ENCODE data around the gene AGBL1. TPM values are rescaled to one million over a fixed set of nuclear protein-coding genes. Genes with fewer than 3 reads are reported as not detected.

AGBL1 gene
- total RNA-seq, 1 donor from 2014 or later = not detected

DNA sequence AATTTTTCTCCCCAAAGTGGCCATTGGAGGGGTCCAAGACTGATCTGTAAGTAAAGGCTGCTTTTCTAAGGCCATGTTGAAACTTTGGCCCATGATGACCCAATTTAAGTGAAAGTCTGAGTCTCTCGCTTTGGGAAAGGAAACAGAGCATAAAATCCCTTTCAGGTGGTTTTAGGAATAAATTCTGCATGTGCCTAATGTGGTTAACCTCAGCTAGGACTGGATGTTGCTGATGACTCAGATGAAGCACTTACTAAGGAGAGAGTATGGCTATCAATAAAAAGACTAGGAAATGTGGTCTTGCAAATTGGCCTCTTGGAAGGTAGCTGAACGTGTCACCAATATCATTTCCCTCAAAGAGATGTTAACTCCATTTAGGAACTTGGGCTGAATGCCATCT, 458.5 kb downstream of the AGBL1 start:
- no peak for ATAC-seq

DNA sequence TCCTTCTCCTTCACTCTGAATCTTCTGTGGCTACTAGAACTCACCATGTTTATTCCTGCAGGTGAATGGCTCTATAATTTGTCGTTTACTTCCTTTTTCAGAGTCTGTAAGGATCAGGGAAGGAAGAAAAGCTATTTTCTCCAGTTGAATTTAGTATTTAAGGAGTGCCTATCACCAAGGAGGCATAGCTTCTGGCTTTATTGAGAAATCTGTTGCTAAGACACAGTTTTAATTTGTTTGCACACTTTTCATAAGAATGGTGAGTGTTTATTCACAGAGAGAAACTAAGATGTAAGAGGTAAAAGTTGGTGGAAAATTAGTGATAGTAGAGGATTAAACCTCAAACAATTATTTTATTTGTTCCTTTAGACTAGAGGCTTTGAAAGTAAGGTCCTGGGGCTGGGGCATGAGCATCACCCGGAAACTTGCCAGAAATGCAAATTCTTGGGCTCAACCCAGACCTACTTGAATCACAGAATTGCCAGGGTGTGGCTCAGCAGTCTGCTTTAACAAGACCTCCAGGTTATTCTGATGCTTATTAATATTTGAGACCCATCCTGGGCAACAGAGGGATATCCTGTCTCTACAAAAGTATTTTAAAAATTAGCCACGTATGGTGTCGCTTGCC, 461.3 kb downstream of the AGBL1 start:
- ATAC-seq = peak; percentile 46

DNA sequence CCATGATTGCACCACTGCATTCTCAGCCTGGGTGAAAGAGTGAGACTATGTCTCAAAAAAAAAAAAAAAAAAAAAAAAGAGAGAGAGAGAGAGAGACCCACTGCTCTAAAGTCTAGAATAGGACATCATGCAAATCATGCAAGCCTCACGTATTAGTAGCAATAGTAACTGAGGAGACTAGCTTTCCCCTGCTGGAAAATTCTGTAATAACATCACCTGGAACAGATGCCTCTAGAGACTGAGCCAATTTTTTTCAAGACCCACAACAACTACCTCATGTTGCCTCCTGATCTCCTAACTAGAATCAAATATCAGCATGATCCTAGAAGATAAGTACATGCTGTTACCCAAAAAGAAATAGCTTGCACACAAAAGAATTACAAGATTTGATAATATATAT, 461.9 kb downstream of the AGBL1 start:
- ATAC-seq = no peak

DNA sequence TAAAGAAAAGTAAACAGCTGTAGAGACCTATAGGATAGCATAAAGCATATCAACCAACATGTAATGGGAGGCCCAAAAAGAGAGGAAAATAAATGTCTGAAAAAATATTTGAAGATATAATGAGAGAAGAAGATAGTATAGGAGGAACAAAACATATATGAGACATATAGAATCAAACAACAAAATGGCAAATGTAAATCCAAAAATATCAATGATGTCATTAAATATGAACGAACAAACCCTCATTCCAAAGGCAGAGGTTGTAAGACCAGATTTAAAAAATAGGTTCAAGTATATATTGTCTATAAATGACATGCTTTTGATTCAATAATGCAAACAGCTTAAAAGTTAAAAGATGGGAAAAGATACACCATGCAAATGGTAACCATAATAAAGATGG, 470.4 kb downstream of the AGBL1 start:
- no peak for ATAC-seq

DNA sequence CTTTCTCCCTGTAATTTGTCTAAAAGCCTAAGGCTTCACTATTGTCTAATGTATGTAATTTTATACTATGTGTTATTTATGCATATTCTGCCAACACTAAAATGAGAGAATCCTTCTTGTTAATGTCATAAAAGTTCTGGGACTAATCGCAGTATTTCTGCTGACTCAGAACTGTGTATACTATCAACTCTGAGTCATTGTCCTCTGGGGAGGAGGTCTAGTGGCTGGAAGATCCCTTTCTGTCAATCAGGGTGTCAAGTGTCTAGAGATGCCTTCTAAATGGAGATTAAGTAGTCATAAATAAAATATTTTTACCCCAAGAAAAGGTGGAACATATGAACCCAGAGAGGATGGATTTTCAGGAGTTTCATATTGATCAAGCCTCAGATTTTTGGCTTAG, 473.4 kb downstream of the AGBL1 start:
- no peak for ATAC-seq

DNA sequence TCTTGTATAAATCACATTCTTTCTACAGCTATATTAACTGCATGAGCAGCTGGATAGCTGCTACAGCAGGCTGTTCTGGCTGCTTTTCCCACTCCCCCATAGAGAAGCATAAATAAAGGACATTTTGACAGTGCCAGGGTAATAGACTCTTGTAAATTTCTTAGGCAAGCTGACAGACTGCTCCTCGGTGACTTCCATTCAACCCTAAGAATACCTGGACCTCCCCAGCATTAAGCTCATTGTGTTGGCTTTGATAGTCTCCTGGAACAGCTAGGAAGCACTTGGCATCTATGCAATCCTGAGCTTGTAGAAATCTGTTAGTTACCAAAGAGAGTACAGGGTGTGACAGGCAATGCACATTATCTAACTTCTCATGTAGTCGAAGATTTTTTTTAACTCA, 475.4 kb downstream of the AGBL1 start:
- ATAC-seq = peak; percentile 70

DNA sequence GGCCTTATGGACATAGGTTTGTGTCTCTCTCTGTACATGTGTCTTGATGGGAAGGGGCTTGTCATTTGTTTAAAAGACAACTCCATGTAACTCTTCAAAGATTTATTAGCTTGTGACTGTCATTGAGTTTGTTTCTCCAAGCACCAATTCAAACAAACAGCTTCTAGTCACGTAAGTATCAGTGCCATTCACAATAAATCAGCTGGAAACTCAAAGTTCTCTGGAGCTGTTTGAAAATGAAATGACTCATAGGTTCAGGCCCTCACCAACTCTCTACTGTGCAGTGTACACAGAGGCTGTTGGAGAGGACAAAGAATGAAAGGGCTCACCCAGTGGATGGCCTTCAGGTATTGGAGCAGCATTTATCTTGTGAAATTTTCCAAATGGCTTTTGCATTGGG, 476.3 kb downstream of the AGBL1 start:
- ATAC-seq = peak; percentile 97

DNA sequence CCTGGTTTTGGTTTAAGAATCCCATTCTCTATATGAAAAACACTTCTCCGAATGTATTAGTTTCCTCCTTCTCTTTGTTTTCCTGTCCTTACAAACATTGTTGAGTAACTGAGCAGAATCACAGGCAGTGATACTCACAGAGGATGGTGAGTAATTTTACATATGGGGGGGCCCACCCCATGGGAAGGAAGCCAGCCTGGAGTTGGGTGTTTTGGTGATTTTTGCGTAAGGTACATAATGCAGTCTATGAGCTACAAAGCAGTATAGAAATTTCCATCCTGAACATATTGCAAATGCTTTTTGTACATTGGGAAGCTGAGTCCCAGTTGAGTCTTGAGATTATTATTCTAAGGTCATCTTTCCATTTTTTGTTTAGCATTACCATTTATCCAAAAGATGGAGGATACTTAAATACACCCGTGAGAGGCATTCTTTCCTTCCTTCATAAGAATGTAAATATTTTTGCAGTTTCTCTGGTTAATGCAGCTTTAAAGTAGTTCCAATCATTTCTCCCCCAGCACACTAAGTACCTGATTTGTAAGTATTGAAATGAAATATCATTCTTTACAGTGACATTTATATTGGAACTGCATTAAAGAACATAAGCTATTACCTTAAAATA, 476.8 kb downstream of the AGBL1 start:
- peak; percentile 65 for ATAC-seq

DNA sequence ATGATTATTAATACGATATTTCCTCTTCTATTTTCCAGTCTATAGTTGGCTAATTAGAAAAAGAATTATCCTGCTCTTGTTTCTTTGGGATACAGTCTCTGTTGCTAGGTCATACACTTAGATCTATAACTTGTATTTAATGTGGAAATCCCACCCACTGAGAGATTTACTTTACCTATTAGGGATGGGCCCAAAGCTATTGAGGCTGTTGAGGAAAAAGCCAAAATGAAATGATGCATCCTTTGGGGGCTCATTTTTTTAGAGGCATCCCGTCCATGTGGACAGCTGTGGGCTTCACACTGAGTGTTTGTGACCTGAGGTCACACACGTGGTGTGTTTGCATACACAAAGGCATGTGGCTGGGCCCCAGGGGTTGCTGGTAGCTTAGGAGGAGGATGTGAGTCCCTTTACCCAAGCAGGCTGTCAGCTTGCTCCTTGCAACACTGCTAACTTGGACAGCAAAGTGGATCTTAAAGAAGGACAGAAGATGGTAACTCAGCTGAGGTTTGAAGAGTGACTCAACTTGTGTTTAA, 477.4 kb downstream of the AGBL1 start:
- ATAC-seq = no peak

DNA sequence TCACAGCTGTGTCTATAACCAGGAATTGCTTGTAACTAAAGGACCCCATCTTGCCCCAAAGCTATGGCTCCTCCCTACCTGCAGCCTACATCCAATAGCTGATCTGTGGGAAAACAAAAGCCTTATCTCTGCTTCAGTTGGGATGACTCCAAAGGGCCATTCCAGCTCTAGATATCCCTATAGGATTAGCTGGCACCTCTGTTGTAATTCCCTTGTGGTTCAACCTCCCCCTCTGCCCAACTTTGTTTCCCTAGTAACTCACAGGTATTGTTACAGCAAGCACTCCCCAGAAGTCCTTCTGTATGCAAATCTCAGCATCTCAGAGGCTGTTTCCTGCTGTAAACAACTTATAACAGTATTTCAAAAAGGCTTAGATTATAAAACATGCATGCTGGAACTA, 478.6 kb downstream of the AGBL1 start:
- no peak for ATAC-seq

DNA sequence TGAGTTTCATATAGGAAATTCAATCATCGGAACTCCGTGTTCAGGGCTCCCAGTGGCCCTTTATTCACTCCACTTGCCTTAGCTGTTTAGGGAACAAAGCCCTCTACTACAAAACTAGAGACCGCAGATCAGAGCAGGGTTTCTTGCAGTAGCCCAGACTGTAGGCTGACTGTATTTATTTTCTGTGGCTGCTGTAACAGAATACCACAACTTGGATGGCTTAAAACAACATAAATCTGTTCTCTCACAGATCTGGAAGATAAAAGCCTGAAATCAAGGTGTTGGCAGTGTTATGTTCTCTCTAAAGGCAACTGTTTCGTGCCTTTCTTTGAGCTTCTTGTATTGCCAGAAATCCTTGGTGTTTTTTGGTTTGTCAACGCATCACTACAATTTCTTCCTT, 479.0 kb downstream of the AGBL1 start:
- no peak for ATAC-seq

DNA sequence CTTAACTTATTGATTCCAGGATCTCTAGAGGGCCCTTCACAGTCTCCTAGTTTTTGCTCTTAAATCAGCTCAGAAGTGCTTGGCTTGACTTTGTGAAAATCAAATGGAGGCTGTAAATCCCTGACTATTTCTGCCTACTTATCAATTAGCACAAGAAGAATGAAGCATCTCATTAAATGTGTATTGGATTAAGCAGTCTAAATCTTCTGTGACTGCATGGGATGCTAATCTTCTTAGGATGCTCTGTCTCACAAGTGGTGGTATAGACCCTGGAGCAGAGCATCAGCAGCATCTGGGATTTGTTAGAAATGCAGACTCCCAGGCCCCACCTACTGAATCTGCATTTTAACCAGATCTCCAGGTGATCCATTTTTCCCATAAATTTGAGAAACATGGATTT, 488.7 kb downstream of the AGBL1 start:
- no peak for ATAC-seq

DNA sequence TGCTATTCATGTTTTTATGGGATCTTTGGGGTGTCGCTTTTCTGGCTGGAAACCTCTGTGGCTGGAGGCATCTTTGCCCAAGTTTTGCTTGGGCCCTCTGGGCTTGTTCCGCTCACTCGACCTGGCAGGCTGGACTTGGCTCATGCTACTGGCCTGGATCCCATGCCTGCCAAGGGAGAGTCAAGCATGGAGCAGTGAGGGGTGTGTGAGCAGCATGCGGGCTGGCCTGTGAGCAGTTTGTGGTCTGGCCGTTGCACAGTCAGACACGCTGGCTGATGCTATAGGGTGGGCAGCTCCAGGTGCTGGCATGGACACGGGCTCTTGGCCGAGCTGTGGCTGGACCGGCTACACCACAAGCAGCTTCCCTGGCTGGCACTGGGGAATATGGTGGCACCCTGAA, 491.1 kb downstream of the AGBL1 start:
- no peak for ATAC-seq

DNA sequence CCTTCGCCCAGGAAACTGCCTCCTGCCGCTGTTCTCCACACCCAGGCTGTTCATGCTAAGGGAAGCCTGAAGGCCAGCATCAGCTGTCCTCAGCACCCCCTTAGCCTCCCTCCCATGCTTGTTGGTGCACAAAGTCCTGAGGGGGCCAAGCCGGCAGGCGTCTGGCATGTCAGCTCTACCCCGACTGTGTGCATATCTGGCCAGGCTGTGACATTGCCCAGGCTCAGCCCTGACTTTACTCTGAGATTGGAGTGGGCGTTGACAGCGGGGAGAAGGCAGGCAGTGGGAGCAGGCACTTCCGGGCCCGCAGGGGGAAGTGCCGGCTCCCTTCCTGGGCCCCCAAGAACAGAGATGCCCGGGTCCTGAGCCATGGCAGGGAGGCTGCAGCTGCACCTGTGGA, 492.2 kb downstream of the AGBL1 start:
- no peak for ATAC-seq

DNA sequence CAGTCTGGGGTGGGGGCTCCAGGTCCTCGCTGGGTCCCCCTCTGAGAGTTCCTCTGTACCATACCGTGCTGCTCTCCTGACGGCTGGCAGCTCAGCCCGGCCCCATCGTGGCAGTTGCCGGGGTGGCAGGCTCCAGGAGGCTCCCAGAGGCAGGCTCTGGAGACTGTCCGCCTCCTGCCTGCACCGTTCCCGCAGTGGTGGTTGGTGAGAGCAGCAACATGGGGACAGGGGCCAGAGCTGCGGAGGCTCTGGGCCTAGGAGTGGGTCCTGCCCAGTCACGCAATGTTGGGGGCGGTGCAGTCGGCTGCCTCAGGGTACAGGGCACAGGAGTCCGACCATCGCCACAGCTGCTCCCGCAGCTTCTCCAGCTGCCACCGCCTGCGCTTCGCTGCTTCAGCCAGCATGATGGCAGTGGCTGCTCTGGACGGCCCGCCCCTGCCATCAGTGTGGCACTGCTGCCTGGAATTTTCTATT, 492.7 kb downstream of the AGBL1 start:
- ATAC-seq = no peak

DNA sequence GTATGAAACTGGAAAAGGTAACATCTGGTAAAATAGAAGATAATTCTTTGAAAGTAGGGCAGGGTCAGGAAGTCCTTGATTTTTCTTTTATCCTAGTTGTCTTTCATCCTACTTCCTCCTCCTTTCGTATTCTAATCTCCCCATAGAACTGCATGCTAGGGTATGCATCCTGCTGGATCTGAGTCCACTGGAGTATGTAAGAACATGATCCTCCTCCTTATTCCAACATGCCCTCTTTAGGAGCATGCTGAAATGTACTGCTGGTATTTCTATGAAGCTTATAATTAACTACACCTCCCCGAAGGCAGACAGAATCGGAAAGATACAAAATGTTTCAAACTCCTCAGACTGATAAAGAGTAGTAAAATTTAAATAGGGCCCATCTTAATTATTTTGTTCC, 493.8 kb downstream of the AGBL1 start:
- no peak for ATAC-seq

DNA sequence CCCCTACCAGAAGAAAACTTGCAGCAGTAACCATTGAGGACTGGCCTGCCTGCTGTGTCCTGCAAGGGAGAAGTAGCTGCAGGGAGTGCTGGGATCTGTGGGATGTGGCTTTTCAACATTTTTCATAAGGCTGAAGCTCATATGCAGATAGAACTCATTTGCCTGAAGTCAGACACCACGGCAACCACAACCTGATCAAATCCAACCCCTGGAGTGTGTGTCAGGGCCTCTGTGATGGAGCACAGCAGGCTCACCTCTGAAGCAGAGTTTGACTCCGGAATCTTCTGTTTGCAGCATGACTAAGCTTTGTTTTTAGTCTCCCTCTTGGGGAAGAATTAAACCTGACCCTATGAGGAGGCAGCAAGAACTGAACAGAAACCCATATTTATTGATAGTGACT, 508.7 kb downstream of the AGBL1 start:
- no peak for ATAC-seq

DNA sequence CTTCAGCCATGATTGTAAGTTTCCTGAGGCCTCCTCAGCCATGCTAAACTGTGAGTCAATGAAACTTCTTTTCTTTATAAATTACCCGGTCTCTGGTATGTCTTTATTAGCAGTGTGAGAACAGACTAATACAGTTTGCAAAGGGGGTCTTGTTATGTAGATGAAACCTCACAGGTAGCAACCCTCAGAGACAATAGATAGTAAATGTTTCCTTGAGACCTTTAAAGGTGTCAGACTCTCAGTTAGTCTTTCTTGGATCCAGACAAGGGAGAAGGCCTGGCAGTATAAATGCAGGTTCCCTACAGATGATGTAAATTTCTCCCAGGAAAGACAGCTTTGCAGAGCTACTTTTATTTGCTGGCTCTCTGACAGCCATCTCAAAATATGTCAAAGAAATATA, 510.8 kb downstream of the AGBL1 start:
- ATAC-seq = no peak

DNA sequence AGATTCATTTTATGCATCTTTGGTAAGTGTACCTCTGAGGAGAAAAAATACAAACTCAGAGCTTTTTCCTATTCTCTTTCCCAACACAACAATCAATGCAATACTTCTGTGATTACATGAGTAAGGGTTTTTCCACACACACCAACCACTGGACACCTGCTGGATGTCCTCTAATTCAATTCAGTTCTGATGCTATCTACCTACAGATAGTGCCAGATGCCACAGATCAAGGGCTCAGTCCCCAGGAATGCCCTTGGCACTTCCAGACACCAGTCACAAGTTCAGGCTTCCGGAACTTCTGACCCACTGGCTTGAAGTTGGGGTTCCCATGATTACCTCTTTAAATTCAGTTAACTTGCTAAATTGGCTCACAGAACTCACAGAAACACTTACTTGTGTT, 511.5 kb downstream of the AGBL1 start:
- ATAC-seq = no peak

DNA sequence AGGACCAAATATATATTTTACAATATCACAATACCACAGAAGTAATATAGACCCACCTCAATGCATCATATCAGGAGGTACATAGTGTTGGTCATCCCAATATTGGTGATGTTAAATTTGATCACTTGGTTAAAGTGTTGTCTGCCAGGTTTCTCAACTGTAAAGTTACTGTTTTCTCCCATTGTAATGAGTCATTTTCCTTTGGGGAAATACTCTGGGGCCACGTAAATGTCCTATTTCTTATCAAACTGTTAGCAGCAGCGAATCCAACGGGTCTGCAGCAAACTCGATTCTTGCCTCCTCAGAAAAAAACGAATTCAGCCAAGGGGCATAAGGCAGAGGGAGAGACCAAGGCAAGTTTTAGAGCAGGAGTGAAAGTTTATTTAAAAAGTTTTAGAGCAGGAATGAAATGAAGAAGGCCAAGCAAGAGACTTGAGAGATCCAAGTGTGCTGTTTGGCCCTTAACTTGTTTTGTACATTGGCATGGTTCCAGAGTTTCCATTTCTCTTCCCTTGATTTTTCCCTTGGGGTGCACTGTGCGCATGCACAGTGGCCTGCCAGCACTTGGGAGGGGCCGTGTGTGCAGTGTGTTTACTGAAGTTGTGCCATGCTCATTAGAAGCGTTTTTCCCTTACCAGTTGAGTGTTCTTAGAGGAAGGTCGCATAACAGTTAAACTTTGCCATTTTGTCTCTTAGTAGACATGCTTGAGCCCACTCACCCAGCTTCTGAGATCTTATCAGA, 512.5 kb downstream of the AGBL1 start:
- no peak for ATAC-seq

DNA sequence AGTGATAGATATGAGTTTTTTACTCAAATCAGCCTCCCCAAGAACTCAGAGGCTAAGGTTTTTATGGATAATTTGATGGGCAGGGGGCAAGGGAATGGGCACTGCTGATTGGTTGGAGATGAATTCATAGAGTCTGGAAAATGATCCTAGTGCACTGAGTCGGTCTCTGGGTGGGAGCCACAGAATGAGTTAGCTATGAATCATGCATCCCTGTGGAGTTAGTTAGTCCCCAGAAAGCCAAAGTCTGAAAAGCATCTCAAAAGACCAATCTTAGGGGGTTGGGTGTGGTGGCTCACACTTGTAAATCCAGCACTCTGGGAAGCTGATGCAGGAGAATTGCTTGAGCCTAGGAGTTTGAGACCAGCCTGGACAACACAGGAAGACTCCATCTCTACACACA, 516.1 kb downstream of the AGBL1 start:
- no peak for ATAC-seq

DNA sequence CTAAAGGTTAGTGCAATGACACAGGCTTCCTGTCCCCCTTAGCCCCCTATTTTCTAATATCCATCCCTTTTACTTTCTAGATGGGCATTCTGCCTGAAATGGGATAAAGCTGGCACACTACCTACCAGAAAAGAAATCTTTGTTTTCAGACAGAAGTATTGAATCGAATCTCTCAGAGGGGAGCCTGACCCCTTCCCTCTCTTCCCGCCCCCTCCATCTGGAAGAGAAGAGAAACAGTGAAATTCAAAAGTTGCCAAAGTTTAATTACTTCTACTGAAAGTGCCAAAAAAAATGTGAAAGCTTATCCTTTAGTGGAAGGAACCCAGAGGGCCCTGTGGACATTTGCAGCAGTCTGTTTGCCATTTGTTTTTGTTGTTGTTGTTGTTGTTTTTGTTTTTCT, 523.8 kb downstream of the AGBL1 start:
- ATAC-seq = no peak

DNA sequence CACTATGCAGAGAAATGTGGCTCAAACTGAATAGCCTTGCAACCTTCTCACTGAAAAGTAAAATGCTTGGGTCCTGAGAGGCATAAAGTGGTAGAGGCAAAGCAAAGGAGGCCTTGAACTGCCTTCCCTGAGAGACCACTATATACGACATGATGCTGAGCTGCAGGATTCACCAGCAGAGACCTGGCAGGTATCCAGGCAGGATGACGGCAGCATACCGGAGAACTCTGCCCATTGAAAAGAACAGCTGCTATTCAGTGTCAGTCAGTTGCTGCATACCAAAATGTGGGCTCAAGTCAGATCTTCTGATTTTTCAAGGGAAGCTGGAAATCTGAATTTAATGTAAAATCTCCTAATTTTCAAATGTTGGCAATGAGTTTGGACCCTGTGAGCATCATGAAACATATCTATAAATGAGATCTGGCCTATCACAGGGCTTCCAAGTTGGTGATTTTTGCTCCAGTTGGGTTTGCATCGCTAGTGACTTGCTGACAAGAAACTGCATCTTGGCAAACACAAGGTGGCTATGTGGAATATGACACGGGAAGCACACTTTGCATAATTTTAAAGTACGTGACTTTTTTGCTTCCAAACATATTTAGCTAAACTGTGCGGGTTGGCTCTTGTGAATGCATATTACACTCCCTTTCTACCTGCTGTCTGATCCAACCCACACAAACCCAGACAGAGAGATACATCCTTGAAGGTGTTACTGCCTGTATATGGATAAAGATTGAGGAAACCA, 529.0 kb downstream of the AGBL1 start:
- ATAC-seq = no peak

All from esophagus mucosa (tissue), 1 donor.